Stromal cell of bone marrow (primary cell): ENCODE results near the gene HTT-AS.
"Not testable (repeated sequence)": the region's sequence is repeated elsewhere in the genome, so short reads cannot be mapped to it uniquely, and the experiment has no call there.

Experiments used
- DNase-seq: peaks from one replicate; pipeline ENCODE4 v3.0.0-alpha.2; 2012; ENCODE audit warnings: low read depth

Gene HTT-AS

GRCh38 chr4:3074078-3074845, at the start of gene HTT-AS, which contains the start of gene HTT:
TSS of gene HTT-AS (minus strand) at chr4:3074538.
TSS of gene HTT (plus strand) at chr4:3074681. CDS start at chr4:3074826, 145 bp downstream.
- DNase-seq: peak; percentile 83

- no peak for DNase-seq
Measured at GRCh38 chr4:3123181-3123671, 48.9 kb upstream of the HTT-AS start.

- DNase-seq: no peak
Measured at GRCh38 chr4:3122081-3122563, 47.8 kb upstream of the HTT-AS start.

GRCh38 chr4:3121596-3121995, 47.3 kb upstream of the HTT-AS start:
- no peak for DNase-seq

GRCh38 chr4:3121110-3121509, 46.8 kb upstream of the HTT-AS start:
- no peak for DNase-seq

- no peak for DNase-seq
Measured at GRCh38 chr4:3119464-3119863, 45.1 kb upstream of the HTT-AS start.

- DNase-seq: no peak
Measured at GRCh38 chr4:3118312-3118711, 44.0 kb upstream of the HTT-AS start.

- DNase-seq: no peak
Measured at GRCh38 chr4:3116955-3117354, 42.6 kb upstream of the HTT-AS start.

- no peak for DNase-seq
Measured at GRCh38 chr4:3115637-3116270, 41.4 kb upstream of the HTT-AS start.

GRCh38 chr4:3114377-3114776, 40.0 kb upstream of the HTT-AS start:
- DNase-seq: no peak

- DNase-seq: no peak
Measured at GRCh38 chr4:3112609-3113469, 38.5 kb upstream of the HTT-AS start.

- no peak for DNase-seq
Measured at GRCh38 chr4:3112201-3112600, 37.9 kb upstream of the HTT-AS start.

GRCh38 chr4:3111461-3111860, 37.1 kb upstream of the HTT-AS start:
- no peak for DNase-seq

- no peak for DNase-seq
Measured at GRCh38 chr4:3108211-3108610, 33.9 kb upstream of the HTT-AS start.

- DNase-seq: peak; percentile 62
Measured at GRCh38 chr4:3107691-3108121, 33.4 kb upstream of the HTT-AS start.

GRCh38 chr4:3107271-3107670, 32.9 kb upstream of the HTT-AS start:
- DNase-seq: no peak

GRCh38 chr4:3106339-3107186, 32.2 kb upstream of the HTT-AS start:
- DNase-seq: peak; percentile 87

- DNase-seq: no peak
Measured at GRCh38 chr4:3098346-3098745, 24.0 kb upstream of the HTT-AS start.

- no peak for DNase-seq
Measured at GRCh38 chr4:3096202-3096601, 21.9 kb upstream of the HTT-AS start.

GRCh38 chr4:3094701-3095100, 20.4 kb upstream of the HTT-AS start:
- DNase-seq: not testable (repeated sequence)

GRCh38 chr4:3091464-3091863, 17.1 kb upstream of the HTT-AS start:
- no peak for DNase-seq
